MCF 10A (cell line): ENCODE data around the gene BTG2. TPM values are rescaled to one million over a fixed set of nuclear protein-coding genes. Genes with fewer than 3 reads are reported as not detected.
"Not testable (repeated sequence)": the region's sequence is repeated elsewhere in the genome, so short reads cannot be mapped to it uniquely, and the experiment has no call there.

Experiments
- BruUV-seq: library from RNA; stranded (reverse); fragments of 400-500 nt; replicated peaks from 2 replicates; lab custom pipeline; 2021; lab: Mats Ljungman, UMichigan
- CTCF ChIA-PET: fragments of 300-600 bp; sonication (Branson Sonifier 250); formaldehyde crosslinking; extraction: SDS; loops from one replicate; lab custom pipeline; 2021; ENCODE audit warnings: antibody characterized with exemption, inconsistent platforms; lab: Yijun Ruan, JAX
- POLR2A ChIA-PET: fragments of 300-600, 350-650 bp; sonication (Branson Sonifier 250); formaldehyde crosslinking; extraction: SDS; loops from one replicate; lab custom pipeline; 2020; ENCODE audit warnings: antibody characterized with exemption, inconsistent platforms; lab: Yijun Ruan, JAX
- DNase-seq: peaks from one replicate; pipeline ENCODE4 v3.0.0-alpha.2; 2018; ENCODE audit not compliant: unreplicated experiment
- H3K27ac Mint-ChIP-seq: one replicate; pipeline ENCODE4 v1.8.0; 2022; ENCODE audit warnings: mild to moderate bottlenecking, low read depth, mixed read lengths; ENCODE audit not compliant: unreplicated experiment
- H3K27me3 Mint-ChIP-seq: one replicate; pipeline ENCODE4 v1.8.0; 2022; ENCODE audit warnings: mixed read lengths; ENCODE audit not compliant: insufficient read depth, unreplicated experiment
- H3K36me3 Mint-ChIP-seq: one replicate; pipeline ENCODE4 v1.8.0; 2022; ENCODE audit warnings: mild to moderate bottlenecking, moderate library complexity, mixed read lengths; ENCODE audit not compliant: insufficient read depth, unreplicated experiment
- H3K4me1 Mint-ChIP-seq: one replicate; pipeline ENCODE4 v1.8.0; 2022; ENCODE audit warnings: mixed read lengths; ENCODE audit not compliant: insufficient read depth, unreplicated experiment
- H3K4me3 Mint-ChIP-seq: one replicate; pipeline ENCODE4 v1.8.0; 2022; ENCODE audit warnings: mild to moderate bottlenecking, moderate library complexity, mixed read lengths; ENCODE audit not compliant: unreplicated experiment
- H3K9me3 Mint-ChIP-seq: one replicate; pipeline ENCODE4 v1.8.0; 2022; ENCODE audit warnings: mixed read lengths; ENCODE audit not compliant: unreplicated experiment
- CTCF ChIP-seq: fragments of 200-600 bp; IDR thresholded peaks from one replicate; pipeline ENCODE4 v1.8.0; 2022; ENCODE audit warnings: antibody characterized with exemption, mild to moderate bottlenecking; ENCODE audit not compliant: unreplicated experiment
- intact Hi-C: fragments of 100-400 bp; cut with micrococcal nuclease; formaldehyde crosslinking; loops from 2 replicates; pipeline ENCODE4 v1.14.1; 2022
- total RNA-seq: library from RNA; stranded (reverse); gene quantifications from 2 replicates; pipeline ENCODE4 v1.2.3, GENCODE V29; 2022

BTG2 gene
- total RNA-seq, 1 experiment from 2014 or later: 44.4 TPM

- BruUV-seq: no TSS peak
- Mint-ChIP-seq H3K4me1 (no peaks in the 10 kb centered on the region), H3K9me3 (no peaks in the 10 kb centered on the region), H3K36me3 (no peaks in the 10 kb centered on the region), H3K4me3 (no peak overlapping the region), H3K27me3 (peaks cover 10% of the 10 kb centered on the region), H3K27ac (no peak overlapping the region)
- intact Hi-C loops: no loop called here
- ChIA-PET POLR2A (interaction anchor here (0.6 to 6.3 kb wide), 2 partner anchors 10 to 185 kb away, joined by 3 to 53 read pairs; partner anchors contain the start of gene BTG2), CTCF (interaction anchor here (0.6 to 5.6 kb wide), 5 partner anchors 10 to 926 kb away, joined by 3 to 33 read pairs (median 13); no protein-coding TSS in a partner anchor)
- no peak for TF ChIP-seq CTCF
- DNase-seq: no peak
Observed at GRCh38 chr1:203296460-203297073, 8.8 kb upstream of the BTG2 start.

GRCh38 chr1:203299169-203299568 lies 6.2 kb upstream of the BTG2 start:
- Mint-ChIP-seq H3K9me3 (no peaks in the 10 kb centered on the region), H3K27ac (no peak overlapping the region), H3K27me3 (peaks cover 10% of the 10 kb centered on the region), H3K4me3 (no peak overlapping the region), H3K36me3 (no peaks in the 10 kb centered on the region), H3K4me1 (peaks cover 11% of the 10 kb centered on the region)
- no TSS peak for BruUV-seq
- DNase-seq: no peak
- POLR2A ChIA-PET: interaction anchor here (0.8 to 2.2 kb wide), 4 partner anchors 15 to 201 kb away, joined by 3 to 11 read pairs (median 4); no protein-coding TSS in a partner anchor
- TF ChIP-seq CTCF: no peak
- intact Hi-C loops: no loop called here
- CTCF ChIA-PET: interaction anchor here (0.9 to 3.8 kb wide), 7 partner anchors 10 to 40 kb away, joined by 4 to 23 read pairs (median 5); no protein-coding TSS in a partner anchor

- H3K9me3 Mint-ChIP-seq, H3K36me3 Mint-ChIP-seq, BruUV-seq, DNase-seq, intact Hi-C loops, H3K4me3 Mint-ChIP-seq, H3K27ac Mint-ChIP-seq, H3K27me3 Mint-ChIP-seq: not testable (repeated sequence)
- ChIA-PET POLR2A (interaction anchor here (0.8 to 2.2 kb wide), 3 partner anchors 11 to 201 kb away, joined by 3 to 11 read pairs (median 3); no protein-coding TSS in a partner anchor), CTCF (interaction anchor here (0.6 to 3.8 kb wide), 8 partner anchors 9 to 204 kb away, joined by 3 to 23 read pairs (median 4); no protein-coding TSS in a partner anchor)
- peaks cover 13% of the 10 kb centered on the region for H3K4me1 Mint-ChIP-seq
Observed at GRCh38 chr1:203299719-203300429, 5.4 kb upstream of the BTG2 start.

GRCh38 chr1:203300441-203301330 lies 4.6 kb upstream of the BTG2 start:
- H3K4me1 Mint-ChIP-seq: peaks cover 13% of the 10 kb centered on the region
- H3K27ac Mint-ChIP-seq: no peak overlapping the region
- H3K9me3 Mint-ChIP-seq: no peaks in the 10 kb centered on the region
- no TSS peak for BruUV-seq
- peaks cover 10% of the 10 kb centered on the region for H3K27me3 Mint-ChIP-seq
- intact Hi-C loops: no loop called here
- DNase-seq: no peak
- ChIA-PET CTCF (interaction anchor here (0.6 to 3.8 kb wide), 7 partner anchors 12 to 350 kb away, joined by 3 to 23 read pairs (median 4); no protein-coding TSS in a partner anchor), POLR2A (interaction anchor here (1.4 kb wide), 1 partner anchor 12 kb away, joined by 3 read pairs; no protein-coding TSS in a partner anchor)
- peaks cover under 1% of the 10 kb centered on the region for H3K36me3 Mint-ChIP-seq
- TF ChIP-seq CTCF: no peak
- H3K4me3 Mint-ChIP-seq: no peak overlapping the region
